ENCODE data around the gene HSD17B3. TPM values are rescaled to one million over a fixed set of nuclear protein-coding genes. Genes with fewer than 3 reads are reported as not detected.
"Not testable (repeated sequence)": the region's sequence is repeated elsewhere in the genome, so short reads cannot be mapped to it uniquely, and the experiment has no call there.

Gene HSD17B3
- total RNA-seq, 2 donors from 2014 or later, result not detected

- no peak overlapping the region for H3K4me3 ChIP-seq
- no peaks in the 10 kb centered on the region for H3K9me3 ChIP-seq
- TF ChIP-seq CTCF (IDR thresholded peaks at IDR 0.05), result no peak
- H3K36me3 ChIP-seq, result no peaks in the 10 kb centered on the region
- no peaks in the 10 kb centered on the region for H3K4me1 ChIP-seq
- no peak overlapping the region for H3K27ac ChIP-seq
- H3K27me3 ChIP-seq, result no peaks in the 10 kb centered on the region
- DNase-seq (ENCODE audit: low spot score), result no peak
These were observed 29.4 kb upstream of the HSD17B3 start for GRCh38 chr9:96331236-96331947.

GRCh38 chr9:96327694-96328352 lies 25.8 kb upstream of the HSD17B3 start:
- no peak for DNase-seq (ENCODE audit: low spot score)
- Histone ChIP-seq H3K36me3 (peaks cover 9% of the 10 kb centered on the region), H3K4me3 (no peak overlapping the region), H3K27ac (no peak overlapping the region), H3K4me1 (no peaks in the 10 kb centered on the region), H3K27me3 (no peaks in the 10 kb centered on the region), H3K9me3 (no peaks in the 10 kb centered on the region)
- peak; percentile 84 to 89 for TF ChIP-seq CTCF (IDR thresholded peaks at IDR 0.05)

- H3K4me3 ChIP-seq, result no peak overlapping the region
- H3K27ac ChIP-seq, result no peak overlapping the region
- H3K9me3 ChIP-seq, result no peaks in the 10 kb centered on the region
- no peak for DNase-seq (ENCODE audit: low spot score)
- no peaks in the 10 kb centered on the region for H3K4me1 ChIP-seq
- H3K36me3 ChIP-seq, result peaks cover 14% of the 10 kb centered on the region
- no peaks in the 10 kb centered on the region for H3K27me3 ChIP-seq
- no peak for TF ChIP-seq CTCF (IDR thresholded peaks at IDR 0.05)
These were observed 21.2 kb upstream of the HSD17B3 start for GRCh38 chr9:96323169-96323568.

GRCh38 chr9:96322736-96323135 lies 20.8 kb upstream of the HSD17B3 start:
- not testable (repeated sequence) for H3K27me3 ChIP-seq; H3K27ac ChIP-seq; H3K9me3 ChIP-seq; H3K4me1 ChIP-seq; H3K4me3 ChIP-seq; DNase-seq (ENCODE audit: low spot score)
- peaks cover 14% of the 10 kb centered on the region for H3K36me3 ChIP-seq

GRCh38 chr9:96322210-96322609 lies 20.2 kb upstream of the HSD17B3 start:
- not testable (repeated sequence) for DNase-seq (ENCODE audit: low spot score); H3K27ac ChIP-seq; H3K4me1 ChIP-seq; H3K9me3 ChIP-seq; H3K27me3 ChIP-seq; H3K4me3 ChIP-seq
- peaks cover 14% of the 10 kb centered on the region for H3K36me3 ChIP-seq

GRCh38 chr9:96321515-96321914 lies 19.5 kb upstream of the HSD17B3 start:
- Histone ChIP-seq H3K4me1 (no peaks in the 10 kb centered on the region), H3K27me3 (no peaks in the 10 kb centered on the region), H3K4me3 (no peak overlapping the region), H3K27ac (no peak overlapping the region), H3K9me3 (no peaks in the 10 kb centered on the region), H3K36me3 (peaks cover 14% of the 10 kb centered on the region)
- no peak for TF ChIP-seq CTCF (IDR thresholded peaks at IDR 0.05)
- no peak for DNase-seq (ENCODE audit: low spot score)

Measured in right atrium auricular region (tissue), 2 donors.